ENCODE results near the gene JAK3. TPM values are rescaled to one million over a fixed set of nuclear protein-coding genes. Genes with fewer than 3 reads are reported as not detected.
A peak's percentile ranks its signal among the peaks of the same experiment; 100 is the strongest.

Gene JAK3
- total RNA-seq, 1 experiment from 2014 or later: 4.4 TPM

GRCh38 chr19:17842663-17843291 lies 5.0 kb downstream of the JAK3 start (continued):
- TF ChIP-seq NFYB (CRISPR knock-in tag; conservative IDR thresholded peaks at IDR 0.05; ENCODE audit: low read depth) (no peak), FOXP1 (CRISPR knock-in tag; IDR thresholded peaks at IDR 0.05; ENCODE audit: borderline replicate concordance) (no peak), ZNF532 (CRISPR knock-in tag; IDR thresholded peaks at IDR 0.05; ENCODE audit: borderline replicate concordance) (no peak), GRHL2 (CRISPR knock-in tag; IDR thresholded peaks at IDR 0.05; ENCODE audit: insufficient replicate concordance, severe bottlenecking) (no peak), HMGXB4 (CRISPR knock-in tag; IDR thresholded peaks at IDR 0.05) (0 out of 2 replicates have a peak, but pooled peaks have one; percentile 35), USF2 (CRISPR knock-in tag; IDR thresholded peaks at IDR 0.05) (no peak), ELF4 (CRISPR knock-in tag; IDR thresholded peaks at IDR 0.05; ENCODE audit: low read depth) (no peak), JAZF1 (CRISPR knock-in tag; IDR thresholded peaks at IDR 0.05) (no peak), AFF4 (CRISPR knock-in tag; IDR thresholded peaks at IDR 0.05; ENCODE audit: borderline replicate concordance) (no peak), RELA (CRISPR knock-in tag; IDR thresholded peaks at IDR 0.05; ENCODE audit: borderline replicate concordance) (no peak; the same call in 1 of the 2 replicates), ZNF396 (CRISPR knock-in tag; IDR thresholded peaks at IDR 0.05; ENCODE audit: borderline replicate concordance) (no peak), E2F1 (CRISPR knock-in tag; IDR thresholded peaks at IDR 0.05) (no peak), NFE2L1 (CRISPR knock-in tag; IDR thresholded peaks at IDR 0.05) (0 out of 2 replicates have a peak, but pooled peaks have one; percentile 19), ETV6 (CRISPR knock-in tag; IDR thresholded peaks at IDR 0.05) (no peak), TEAD1 (CRISPR knock-in tag; IDR thresholded peaks at IDR 0.05) (no peak), TCF7 (CRISPR knock-in tag; IDR thresholded peaks at IDR 0.05; ENCODE audit: low read depth) (no peak), ZNF317 (CRISPR knock-in tag; IDR thresholded peaks at IDR 0.05; ENCODE audit: borderline replicate concordance, low read depth) (no peak), ESRRA (CRISPR knock-in tag; IDR thresholded peaks at IDR 0.05; ENCODE audit: borderline replicate concordance) (no peak), ATF1 (CRISPR knock-in tag; IDR thresholded peaks at IDR 0.05) (no peak)
- TF ChIP-seq, protein P1, sequence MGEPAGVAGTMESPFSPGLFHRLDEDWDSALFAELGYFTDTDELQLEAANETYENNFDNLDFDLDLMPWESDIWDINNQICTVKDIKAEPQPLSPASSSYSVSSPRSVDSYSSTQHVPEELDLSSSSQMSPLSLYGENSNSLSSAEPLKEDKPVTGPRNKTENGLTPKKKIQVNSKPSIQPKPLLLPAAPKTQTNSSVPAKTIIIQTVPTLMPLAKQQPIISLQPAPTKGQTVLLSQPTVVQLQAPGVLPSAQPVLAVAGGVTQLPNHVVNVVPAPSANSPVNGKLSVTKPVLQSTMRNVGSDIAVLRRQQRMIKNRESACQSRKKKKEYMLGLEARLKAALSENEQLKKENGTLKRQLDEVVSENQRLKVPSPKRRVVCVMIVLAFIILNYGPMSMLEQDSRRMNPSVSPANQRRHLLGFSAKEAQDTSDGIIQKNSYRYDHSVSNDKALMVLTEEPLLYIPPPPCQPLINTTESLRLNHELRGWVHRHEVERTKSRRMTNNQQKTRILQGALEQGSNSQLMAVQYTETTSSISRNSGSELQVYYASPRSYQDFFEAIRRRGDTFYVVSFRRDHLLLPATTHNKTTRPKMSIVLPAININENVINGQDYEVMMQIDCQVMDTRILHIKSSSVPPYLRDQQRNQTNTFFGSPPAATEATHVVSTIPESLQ (CRISPR knock-in tag; IDR thresholded peaks at IDR 0.05): no peak
- TF ChIP-seq, protein P2, sequence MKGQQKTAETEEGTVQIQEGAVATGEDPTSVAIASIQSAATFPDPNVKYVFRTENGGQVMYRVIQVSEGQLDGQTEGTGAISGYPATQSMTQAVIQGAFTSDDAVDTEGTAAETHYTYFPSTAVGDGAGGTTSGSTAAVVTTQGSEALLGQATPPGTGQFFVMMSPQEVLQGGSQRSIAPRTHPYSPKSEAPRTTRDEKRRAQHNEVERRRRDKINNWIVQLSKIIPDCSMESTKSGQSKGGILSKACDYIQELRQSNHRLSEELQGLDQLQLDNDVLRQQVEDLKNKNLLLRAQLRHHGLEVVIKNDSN (CRISPR knock-in tag; IDR thresholded peaks at IDR 0.05): 0 out of 2 replicates have a peak, but pooled peaks have one; percentile 5
- TF ChIP-seq, protein P3, sequence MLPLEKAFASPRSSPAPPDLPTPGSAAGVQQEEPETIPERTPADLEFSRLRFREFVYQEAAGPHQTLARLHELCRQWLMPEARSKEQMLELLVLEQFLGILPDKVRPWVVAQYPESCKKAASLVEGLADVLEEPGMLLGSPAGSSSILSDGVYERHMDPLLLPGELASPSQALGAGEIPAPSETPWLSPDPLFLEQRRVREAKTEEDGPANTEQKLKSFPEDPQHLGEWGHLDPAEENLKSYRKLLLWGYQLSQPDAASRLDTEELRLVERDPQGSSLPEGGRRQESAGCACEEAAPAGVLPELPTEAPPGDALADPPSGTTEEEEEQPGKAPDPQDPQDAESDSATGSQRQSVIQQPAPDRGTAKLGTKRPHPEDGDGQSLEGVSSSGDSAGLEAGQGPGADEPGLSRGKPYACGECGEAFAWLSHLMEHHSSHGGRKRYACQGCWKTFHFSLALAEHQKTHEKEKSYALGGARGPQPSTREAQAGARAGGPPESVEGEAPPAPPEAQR (CRISPR knock-in tag; IDR thresholded peaks at IDR 0.05): no peak

All from WTC11 (cell line).